ENCODE results near the gene KPNA2.
"Not testable (repeated sequence)": the region's sequence is repeated elsewhere in the genome, so short reads cannot be mapped to it uniquely, and the experiment has no call there.

KPNA2 gene

DNA sequence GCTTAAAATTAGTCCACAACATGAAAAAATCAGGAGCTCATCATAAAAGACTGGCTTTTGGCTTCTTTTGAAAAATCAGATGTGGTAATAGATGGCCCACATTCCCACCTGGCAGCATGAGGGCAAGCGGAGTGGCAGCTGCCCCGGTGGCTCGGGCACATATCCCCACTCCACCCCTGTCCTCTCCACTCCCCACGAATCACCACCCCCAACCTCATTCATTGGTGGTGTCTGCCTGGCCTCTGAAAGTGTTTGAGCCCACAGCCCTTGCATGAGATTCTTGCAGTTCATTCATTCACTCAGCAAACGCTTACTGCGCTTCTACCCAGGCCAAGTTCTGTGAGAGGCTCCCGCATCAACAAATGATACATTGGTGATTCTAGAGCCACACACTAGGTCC is 29.8 kb downstream of the KPNA2 start:
- not testable (repeated sequence) for DNase-seq

DNA sequence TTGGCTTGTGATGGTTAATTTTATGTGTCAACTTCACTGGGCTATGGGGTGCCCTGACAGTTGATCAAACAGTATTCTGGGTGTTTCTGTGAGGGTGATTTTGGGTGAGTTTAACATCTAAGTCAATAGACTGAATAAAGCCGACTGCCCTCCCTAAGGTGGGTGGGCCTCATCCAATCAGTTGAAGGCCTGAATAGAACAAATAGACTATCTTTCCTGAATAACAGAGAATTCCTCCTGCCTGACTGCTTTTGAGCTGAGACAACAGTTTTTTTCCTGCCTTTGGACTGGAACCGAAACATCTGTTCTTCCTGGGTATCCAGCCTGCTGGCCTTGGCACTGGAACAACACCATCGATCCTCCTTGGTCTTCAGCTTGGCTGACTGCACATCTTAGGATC is 33.0 kb downstream of the KPNA2 start:
- not testable (repeated sequence) for DNase-seq

- DNase-seq, result not testable (repeated sequence)
Observed at GRCh38 chr17:68070582-68071444, 35.3 kb downstream of the KPNA2 start.

- no peak for DNase-seq
Observed at GRCh38 chr17:68074279-68074678, 38.7 kb downstream of the KPNA2 start.

DNA sequence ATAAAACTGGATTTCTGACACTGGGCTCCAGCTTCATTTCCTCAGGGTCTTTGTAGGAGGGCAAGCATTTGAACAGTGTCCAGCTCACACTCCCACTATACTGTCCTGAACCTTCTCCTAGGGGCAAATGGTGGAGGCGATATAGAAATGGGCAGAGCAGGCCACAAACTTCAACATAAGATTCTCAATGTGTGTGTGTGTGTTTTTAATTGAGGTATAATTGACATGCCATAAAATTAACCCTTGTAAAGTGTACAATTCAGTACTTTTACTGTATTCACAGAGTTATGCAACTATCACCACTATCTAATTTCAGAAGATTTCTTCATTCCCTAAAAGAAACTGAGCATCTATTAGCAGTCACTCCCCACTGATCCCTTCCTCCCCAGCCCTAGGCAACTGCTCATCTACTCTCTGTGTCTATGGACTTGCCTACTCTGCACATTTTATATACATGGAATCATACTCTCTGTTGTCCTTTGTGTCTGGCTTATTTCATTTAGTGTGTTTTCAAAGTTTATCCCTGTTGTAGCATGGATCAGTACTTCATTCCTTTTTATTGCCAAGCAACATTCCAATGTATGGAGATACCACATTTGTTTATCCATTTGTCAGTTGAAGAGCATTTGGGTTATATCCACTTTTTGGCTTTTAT is 40.5 kb downstream of the KPNA2 start:
- DNase-seq, result not testable (repeated sequence)

DNA sequence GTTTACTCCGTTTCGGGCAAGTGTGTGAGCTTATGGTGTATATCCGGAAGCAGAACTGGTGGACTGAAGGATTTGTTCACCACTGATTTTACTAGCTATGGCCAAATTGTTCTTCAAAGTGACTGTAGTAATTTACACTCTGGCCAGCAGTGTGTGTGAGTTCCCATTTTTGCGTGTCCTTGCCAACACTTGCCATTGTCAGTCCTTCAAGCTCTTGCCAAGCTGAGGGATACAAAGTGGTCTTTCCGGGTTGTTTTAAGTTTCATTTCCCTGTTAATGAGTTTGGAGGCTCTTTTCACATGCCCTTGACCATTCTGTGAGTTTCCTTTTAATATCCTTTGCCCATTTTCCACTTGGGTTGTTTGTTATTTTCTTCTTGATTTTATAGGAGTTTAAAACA is 42.0 kb downstream of the KPNA2 start:
- DNase-seq, result not testable (repeated sequence)

DNA sequence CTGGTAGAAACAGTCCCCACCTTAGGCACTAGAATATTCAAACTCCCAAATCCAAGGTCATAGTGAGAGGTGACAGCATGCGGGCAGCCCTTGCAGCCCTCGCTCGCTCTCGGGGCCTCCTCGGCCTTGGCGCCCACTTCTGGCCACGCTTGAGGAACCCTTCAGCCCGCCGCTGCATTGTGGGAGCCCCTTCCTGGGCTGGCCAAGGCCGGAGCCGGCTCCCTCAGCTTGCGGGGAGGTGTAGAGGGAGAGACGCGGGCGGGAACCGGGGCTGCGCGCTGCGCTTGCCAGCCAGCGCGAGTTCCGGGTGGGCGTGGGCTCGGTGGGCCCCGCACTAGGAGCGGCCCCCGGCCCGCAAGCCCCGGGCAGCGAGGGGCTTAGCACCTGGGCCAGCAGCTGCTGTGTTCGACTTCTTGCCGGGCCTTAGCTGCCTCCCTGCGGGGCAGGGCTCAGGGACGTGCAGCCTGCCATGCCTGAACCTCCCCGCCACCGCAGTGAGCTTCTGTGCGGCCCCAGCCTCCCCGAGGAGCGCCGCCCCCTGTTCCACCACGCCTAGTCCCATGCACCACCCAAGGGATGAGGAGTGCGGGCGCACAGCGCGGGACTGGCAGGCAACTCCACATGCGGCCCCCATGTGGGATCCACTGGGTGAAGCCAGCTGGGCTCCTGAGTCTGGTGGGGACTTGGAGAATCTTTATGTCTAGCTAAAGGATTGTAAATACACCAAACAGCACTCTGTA is 45.0 kb downstream of the KPNA2 start:
- no peak for DNase-seq

- not testable (repeated sequence) for DNase-seq
Observed at GRCh38 chr17:68081305-68082265, 46.0 kb downstream of the KPNA2 start.

- no peak for DNase-seq
Observed at GRCh38 chr17:68085771-68086381, 50.3 kb downstream of the KPNA2 start.

GRCh38 chr17:68086666-68087065 is 51.1 kb downstream of the KPNA2 start:
- not testable (repeated sequence) for DNase-seq

DNA sequence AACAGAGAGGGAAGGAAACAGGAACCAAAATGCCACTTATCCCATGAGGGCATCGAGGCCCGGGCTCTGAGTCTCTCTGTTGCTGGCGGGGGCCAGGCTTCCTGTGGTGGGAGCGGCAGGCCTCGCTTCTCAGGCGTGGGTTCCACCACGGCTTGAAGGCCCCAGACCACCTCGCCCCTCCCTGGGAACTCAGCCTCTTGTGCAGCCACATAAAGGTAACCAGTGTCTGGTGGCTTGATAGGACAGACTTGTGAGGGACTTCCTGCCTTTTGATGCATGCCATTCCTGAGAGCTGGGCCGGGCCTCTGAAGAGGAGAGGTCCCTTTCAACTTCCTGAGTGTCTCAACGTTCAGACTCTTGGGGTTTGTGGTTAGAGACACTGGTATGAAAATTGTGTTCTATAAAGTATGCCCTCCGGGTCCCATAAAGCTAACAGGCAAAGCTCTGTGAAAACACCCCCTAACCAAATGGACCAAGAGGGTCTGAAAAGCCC is 51.6 kb downstream of the KPNA2 start:
- DNase-seq, result not testable (repeated sequence)

DNA sequence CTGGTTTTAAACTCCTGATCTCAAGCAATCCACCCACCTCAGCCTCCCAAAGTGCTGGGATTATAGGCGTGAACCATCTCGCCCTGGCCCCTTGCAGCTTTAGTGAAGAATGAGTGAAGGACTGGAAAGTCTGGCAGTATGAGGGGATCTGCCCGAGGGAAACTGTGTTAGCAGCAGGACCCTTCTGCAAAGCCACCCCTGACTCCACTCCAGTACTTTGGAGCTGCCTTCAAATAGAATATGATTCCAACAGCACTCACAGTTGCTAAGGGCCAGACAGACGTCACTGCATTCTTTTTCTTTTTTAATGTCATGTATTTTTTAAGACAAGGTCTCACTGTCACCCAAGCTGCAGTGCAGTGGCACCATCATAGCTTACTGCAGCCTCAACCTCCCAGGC is 52.3 kb downstream of the KPNA2 start:
- no peak for DNase-seq

DNA sequence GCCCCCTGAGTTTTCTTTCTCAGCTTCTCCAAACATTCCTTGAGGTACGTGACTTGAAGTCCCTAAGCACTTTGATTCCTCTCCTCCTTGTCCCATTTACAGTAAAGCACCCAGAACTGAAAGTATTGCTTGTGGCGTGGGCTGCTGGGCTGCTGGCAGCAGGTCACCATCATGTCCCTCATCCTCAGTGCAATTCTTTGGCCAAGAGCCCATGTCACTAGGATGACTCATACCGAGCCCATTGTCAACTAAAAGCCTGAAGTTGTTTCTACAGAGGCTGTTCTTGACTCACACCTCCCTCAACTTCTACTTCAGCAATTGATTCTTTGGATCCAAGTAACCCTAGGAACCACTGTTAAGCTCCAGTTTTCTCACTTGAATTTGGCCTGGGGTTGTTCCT is 54.3 kb downstream of the KPNA2 start:
- no peak for DNase-seq

GRCh38 chr17:68094481-68095078 is 59.0 kb downstream of the KPNA2 start:
- DNase-seq, result no peak

GRCh38 chr17:68095205-68095811 is 59.8 kb downstream of the KPNA2 start:
- DNase-seq, result no peak

DNA sequence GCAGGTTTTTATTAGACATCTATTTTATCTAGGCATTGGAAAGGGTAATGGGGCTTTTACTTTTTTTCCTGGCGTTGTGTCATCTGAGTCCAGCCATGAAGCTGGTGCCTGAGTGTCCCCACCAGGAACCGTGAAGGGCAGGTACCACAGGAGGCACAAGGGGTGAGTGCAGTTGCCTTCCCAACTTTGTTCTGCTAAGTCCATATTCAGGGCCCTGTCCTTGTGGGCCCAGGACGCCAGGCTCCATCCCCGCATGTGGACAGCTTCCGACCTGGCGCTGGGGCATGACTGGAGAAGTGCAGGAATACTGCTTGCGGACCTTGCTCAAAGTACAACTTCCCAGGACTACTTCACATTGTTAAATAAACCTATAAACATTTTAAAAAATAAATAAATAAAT is 60.6 kb downstream of the KPNA2 start:
- DNase-seq, result no peak

All from DMS 273 treated with DMSO at 0.1 percent for 48 hours (cell line).